Right kidney (tissue), 1 donor: ENCODE data around the gene ADIPOQ.
"Not testable (repeated sequence)": the region's sequence is repeated elsewhere in the genome, so short reads cannot be mapped to it uniquely, and the experiment has no call there.

Source experiments
- DNase-seq: peaks from one replicate; pipeline ENCODE4 v3.0.0-alpha.2; 2016

The ADIPOQ gene

GRCh38 chr3:186871403-186871924 is 29.0 kb downstream of the ADIPOQ start:
- DNase-seq, result no peak

- not testable (repeated sequence) for DNase-seq
Measured at GRCh38 chr3:186873796-186874195, 31.3 kb downstream of the ADIPOQ start.

GRCh38 chr3:186874216-186874615 is 31.7 kb downstream of the ADIPOQ start:
- DNase-seq, result not testable (repeated sequence)

- not testable (repeated sequence) for DNase-seq
Measured at GRCh38 chr3:186874841-186875240, 32.3 kb downstream of the ADIPOQ start.

- DNase-seq, result no peak
Measured at GRCh38 chr3:186875708-186876107, 33.2 kb downstream of the ADIPOQ start.

- DNase-seq, result no peak
Measured at GRCh38 chr3:186879781-186880180, 37.3 kb downstream of the ADIPOQ start.

- DNase-seq, result no peak
Measured at GRCh38 chr3:186880406-186880805, 37.9 kb downstream of the ADIPOQ start.

- DNase-seq, result no peak
Measured at GRCh38 chr3:186882150-186882524, 39.6 kb downstream of the ADIPOQ start.

- no peak for DNase-seq
Measured at GRCh38 chr3:186882881-186883685, 40.6 kb downstream of the ADIPOQ start.

GRCh38 chr3:186883686-186884058 is 41.2 kb downstream of the ADIPOQ start:
- DNase-seq, result no peak

GRCh38 chr3:186884868-186885267 is 42.4 kb downstream of the ADIPOQ start:
- not testable (repeated sequence) for DNase-seq

GRCh38 chr3:186886202-186886981 is 43.9 kb downstream of the ADIPOQ start:
- no peak for DNase-seq

GRCh38 chr3:186887507-186887938 is 45.0 kb downstream of the ADIPOQ start:
- not testable (repeated sequence) for DNase-seq

- no peak for DNase-seq
Measured at GRCh38 chr3:186888569-186888968, 46.1 kb downstream of the ADIPOQ start.

- DNase-seq, result not testable (repeated sequence)
Measured at GRCh38 chr3:186889698-186890097, 47.2 kb downstream of the ADIPOQ start.

- no peak for DNase-seq
Measured at GRCh38 chr3:186890911-186891310, 48.4 kb downstream of the ADIPOQ start.

GRCh38 chr3:186893071-186893470 is 50.6 kb downstream of the ADIPOQ start:
- DNase-seq, result not testable (repeated sequence)

GRCh38 chr3:186895406-186895805 is 52.9 kb downstream of the ADIPOQ start:
- no peak for DNase-seq

GRCh38 chr3:186896006-186896405 is 53.5 kb downstream of the ADIPOQ start:
- no peak for DNase-seq

GRCh38 chr3:186896875-186897274 is 54.4 kb downstream of the ADIPOQ start:
- DNase-seq, result peak; percentile 60

GRCh38 chr3:186901135-186901734 is 58.7 kb downstream of the ADIPOQ start:
- no peak for DNase-seq

GRCh38 chr3:186902154-186902553 is 59.6 kb downstream of the ADIPOQ start:
- DNase-seq, result no peak

GRCh38 chr3:186902713-186903112 is 60.2 kb downstream of the ADIPOQ start:
- DNase-seq, result no peak
